ENCODE measurements around the gene PPP1R14B. TPM values are rescaled to one million over a fixed set of nuclear protein-coding genes. Genes with fewer than 3 reads are reported as not detected.
A peak's percentile ranks its signal among the peaks of the same experiment; 100 is the strongest.

PPP1R14B gene
- polyA plus RNA-seq, 1 experiment: 283 TPM

DNA sequence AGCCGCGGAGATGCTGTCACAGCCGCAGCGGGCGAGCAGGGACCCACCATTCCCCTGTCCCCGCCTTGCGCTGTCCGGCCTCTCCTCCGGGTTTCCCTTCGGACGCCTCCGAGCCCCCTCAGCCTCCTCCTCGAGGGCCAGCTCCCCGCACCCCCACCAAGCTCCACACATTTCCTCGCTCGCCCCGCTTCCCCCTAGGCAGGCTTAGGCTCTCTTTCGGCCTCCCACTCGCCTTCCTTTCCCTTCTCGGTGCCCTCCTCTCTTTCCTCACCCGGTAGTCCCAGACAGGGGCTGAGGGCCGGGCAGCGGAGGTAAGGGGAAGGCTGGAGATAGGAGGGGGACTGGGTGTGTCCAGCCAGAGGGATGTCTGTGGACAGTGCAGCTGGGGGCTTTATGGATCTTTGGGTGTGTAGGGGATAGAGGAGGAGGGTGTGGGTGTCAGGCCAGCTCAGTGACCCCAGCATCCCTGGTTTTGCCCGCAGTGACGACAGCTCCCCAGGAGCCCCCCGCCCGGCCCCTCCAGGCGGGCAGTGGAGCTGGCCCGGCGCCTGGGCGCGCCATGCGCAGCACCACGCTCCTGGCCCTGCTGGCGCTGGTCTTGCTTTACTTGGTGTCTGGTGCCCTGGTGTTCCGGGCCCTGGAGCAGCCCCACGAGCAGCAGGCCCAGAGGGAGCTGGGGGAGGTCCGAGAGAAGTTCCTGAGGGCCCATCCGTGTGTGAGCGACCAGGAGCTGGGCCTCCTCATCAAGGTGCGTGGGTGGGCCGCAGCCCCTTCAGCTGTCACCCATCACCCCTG is 45.9 kb upstream of the PPP1R14B start:
- POLR2A ChIA-PET: no interaction called here
- CTCF ChIA-PET: interaction anchor here (1.1 to 1.5 kb wide), 2 partner anchors 8 to 12 kb away, joined by 5 to 11 read pairs; no protein-coding TSS in a partner anchor
- TF ChIP-seq, protein P1, sequence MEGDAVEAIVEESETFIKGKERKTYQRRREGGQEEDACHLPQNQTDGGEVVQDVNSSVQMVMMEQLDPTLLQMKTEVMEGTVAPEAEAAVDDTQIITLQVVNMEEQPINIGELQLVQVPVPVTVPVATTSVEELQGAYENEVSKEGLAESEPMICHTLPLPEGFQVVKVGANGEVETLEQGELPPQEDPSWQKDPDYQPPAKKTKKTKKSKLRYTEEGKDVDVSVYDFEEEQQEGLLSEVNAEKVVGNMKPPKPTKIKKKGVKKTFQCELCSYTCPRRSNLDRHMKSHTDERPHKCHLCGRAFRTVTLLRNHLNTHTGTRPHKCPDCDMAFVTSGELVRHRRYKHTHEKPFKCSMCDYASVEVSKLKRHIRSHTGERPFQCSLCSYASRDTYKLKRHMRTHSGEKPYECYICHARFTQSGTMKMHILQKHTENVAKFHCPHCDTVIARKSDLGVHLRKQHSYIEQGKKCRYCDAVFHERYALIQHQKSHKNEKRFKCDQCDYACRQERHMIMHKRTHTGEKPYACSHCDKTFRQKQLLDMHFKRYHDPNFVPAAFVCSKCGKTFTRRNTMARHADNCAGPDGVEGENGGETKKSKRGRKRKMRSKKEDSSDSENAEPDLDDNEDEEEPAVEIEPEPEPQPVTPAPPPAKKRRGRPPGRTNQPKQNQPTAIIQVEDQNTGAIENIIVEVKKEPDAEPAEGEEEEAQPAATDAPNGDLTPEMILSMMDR (IDR thresholded peaks at IDR 0.05; ENCODE audit: insufficient read depth, low read depth, low read length): no peak
- DNase-seq (ENCODE audit: low read depth): no peak
- peaks cover 42% of the 10 kb centered on the region for H3K27me3 ChIP-seq (ENCODE audit: control insufficient read depth, insufficient read depth, low read length)
- peak overlapping the region; percentile 20; the same call in 1 of the 2 replicates for H3K4me3 ChIP-seq (ENCODE audit: low read depth, low read length)
- H3K36me3 ChIP-seq (ENCODE audit: control insufficient read depth, insufficient read depth, low read length): no peaks in the 10 kb centered on the region

DNA sequence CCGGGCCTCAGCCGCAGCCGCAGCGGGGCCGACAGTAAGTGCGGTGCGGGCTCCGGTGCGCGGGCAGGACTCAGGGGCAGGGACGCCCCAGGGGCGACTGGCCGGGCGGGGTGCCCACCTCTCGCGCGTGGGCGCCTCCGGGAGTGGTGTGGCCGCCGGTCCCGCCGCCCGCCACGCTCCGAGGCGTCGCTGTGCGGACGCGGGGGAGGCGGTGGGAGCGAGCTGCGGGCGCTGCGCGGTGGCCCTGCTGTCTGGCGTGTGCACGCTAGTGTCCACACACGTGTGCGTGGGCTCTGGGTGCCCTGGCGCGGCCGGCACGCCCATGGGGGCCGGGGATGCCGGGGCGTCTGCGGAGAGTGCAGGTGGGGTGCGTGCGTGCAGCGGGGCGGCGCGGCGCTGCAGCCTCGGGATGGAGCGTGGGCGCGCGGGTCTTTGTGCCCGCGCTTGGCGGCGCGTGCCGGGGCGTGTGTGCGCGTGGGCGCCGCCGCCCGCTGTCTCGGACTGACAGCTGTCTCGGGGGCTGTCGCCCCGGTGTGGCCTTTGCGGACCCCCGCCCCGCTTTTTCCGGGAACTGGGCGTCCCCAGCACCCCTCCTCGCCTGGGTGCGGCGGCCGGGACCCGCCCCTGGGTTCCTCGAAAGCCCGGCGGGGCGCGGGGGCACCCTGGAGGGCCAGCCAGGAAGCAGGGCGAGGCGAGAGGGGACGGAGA is 45.2 kb upstream of the PPP1R14B start:
- TF ChIP-seq, protein P1 (IDR thresholded peaks at IDR 0.05; ENCODE audit: insufficient read depth, low read depth, low read length): no peak
- ChIA-PET POLR2A (no interaction called here), CTCF (interaction anchor here (1.1 to 9.2 kb wide), 3 partner anchors 9 to 13 kb away, joined by 5 to 88 read pairs (median 11); partner anchors contain the start of gene CATSPERZ)
- DNase-seq (ENCODE audit: low read depth): no peak
- Histone ChIP-seq H3K36me3 (ENCODE audit: control insufficient read depth, insufficient read depth, low read length) (no peaks in the 10 kb centered on the region), H3K27me3 (ENCODE audit: control insufficient read depth, insufficient read depth, low read length) (peaks cover 36% of the 10 kb centered on the region), H3K4me3 (ENCODE audit: low read depth, low read length) (peak overlapping the region; percentile 20)

DNA sequence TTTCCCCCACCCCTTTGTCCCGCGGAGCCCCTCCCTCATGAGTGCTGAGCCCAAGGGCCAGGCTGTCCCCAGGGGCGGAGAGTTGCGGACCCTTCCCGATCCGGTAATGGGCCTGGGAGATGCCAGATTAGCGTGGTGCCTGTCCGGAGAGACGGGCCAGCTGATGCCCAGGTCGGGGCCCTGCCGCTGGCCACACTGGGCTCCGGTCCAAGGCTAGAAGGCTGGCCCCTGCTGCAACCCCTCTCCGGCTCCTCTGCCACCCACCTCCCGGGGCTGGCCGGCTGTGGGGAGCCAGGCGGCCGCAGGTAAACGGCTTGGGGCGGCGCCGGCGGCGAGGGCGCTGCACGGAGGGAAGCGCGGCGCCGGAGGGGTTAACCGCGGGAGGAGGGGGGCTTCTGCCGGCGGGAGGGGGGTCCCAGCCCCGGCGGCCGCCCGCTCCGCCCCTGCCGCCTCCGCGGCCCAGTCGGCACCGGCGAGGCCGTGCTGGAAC is 44.6 kb upstream of the PPP1R14B start, which contains the start of gene KCNK4:
TSS of gene KCNK4 (plus strand) at position 41 of the 490 bp plus-strand sequence. CDS start 1,717 bp downstream, outside the sequence.
- H3K36me3 ChIP-seq (ENCODE audit: control insufficient read depth, insufficient read depth, low read length): no peaks in the 10 kb centered on the region
- DNase-seq (ENCODE audit: low read depth): no peak
- ChIA-PET CTCF (interaction anchor here (9.2 kb wide), 1 partner anchor 11 kb away, joined by 88 read pairs; the partner anchor contains the start of gene CATSPERZ), POLR2A (no interaction called here)
- H3K4me3 ChIP-seq (ENCODE audit: low read depth, low read length): peak within 1 kb of the TSS; percentile 20
- TF ChIP-seq, protein P1 (IDR thresholded peaks at IDR 0.05; ENCODE audit: insufficient read depth, low read depth, low read length): no peak
- H3K27me3 ChIP-seq (ENCODE audit: control insufficient read depth, insufficient read depth, low read length): peaks cover 30% of the 10 kb centered on the region

GRCh38 chr11:64290352-64291261 is 43.9 kb upstream of the PPP1R14B start:
- Histone ChIP-seq H3K36me3 (ENCODE audit: control insufficient read depth, insufficient read depth, low read length) (no peaks in the 10 kb centered on the region), H3K27me3 (ENCODE audit: control insufficient read depth, insufficient read depth, low read length) (peaks cover 28% of the 10 kb centered on the region), H3K4me3 (ENCODE audit: low read depth, low read length) (no peak overlapping the region)
- TF ChIP-seq, protein P1 (IDR thresholded peaks at IDR 0.05; ENCODE audit: insufficient read depth, low read depth, low read length): no peak
- POLR2A ChIA-PET: no interaction called here
- CTCF ChIA-PET: interaction anchor here (1.0 to 9.2 kb wide), 2 partner anchors 12 to 19 kb away, joined by 3 to 88 read pairs; partner anchors contain the start of gene CATSPERZ
- no peak for DNase-seq (ENCODE audit: low read depth)
